Retinal pigment epithelial cell (primary cell): Measurements from ENCODE around the gene C19orf53.

Source experiments
- DNase-seq: peaks from one replicate; pipeline ENCODE4 v3.0.0-alpha.2; 2010; ENCODE audit warnings: low read depth
- H3K4me3 ChIP-seq: 2 replicates; pipeline ENCODE4 v1.5.1; 2011; ENCODE audit warnings: mild to moderate bottlenecking, low read length, control low read depth, moderate library complexity
- CTCF ChIP-seq: conservative IDR thresholded peaks from 2 replicates; pipeline ENCODE4 v1.5.1; 2011; ENCODE audit warnings: low read depth, low read length, control low read depth, inconsistent platforms

C19orf53 gene

GRCh38 chr19:13734751-13735150, 39.5 kb upstream of the C19orf53 start:
- DNase-seq: no peak
- no peak overlapping the region for H3K4me3 ChIP-seq
- no peak for TF ChIP-seq CTCF

- H3K4me3 ChIP-seq: no peak overlapping the region
- no peak for DNase-seq
- no peak for TF ChIP-seq CTCF
These were observed 36.2 kb upstream of the C19orf53 start for GRCh38 chr19:13738073-13738472.

- no peak overlapping the region for H3K4me3 ChIP-seq
- DNase-seq: no peak
- no peak for TF ChIP-seq CTCF
These were observed 32.4 kb upstream of the C19orf53 start for GRCh38 chr19:13741893-13742292.

GRCh38 chr19:13742756-13743155, 31.5 kb upstream of the C19orf53 start:
- H3K4me3 ChIP-seq: no peak overlapping the region
- TF ChIP-seq CTCF: no peak
- no peak for DNase-seq

- DNase-seq: no peak
- no peak overlapping the region for H3K4me3 ChIP-seq
- no peak for TF ChIP-seq CTCF
These were observed 30.1 kb upstream of the C19orf53 start for GRCh38 chr19:13744174-13744573.

- H3K4me3 ChIP-seq: peak overlapping the region; percentile 95
- DNase-seq: no peak
- no peak for TF ChIP-seq CTCF
These were observed 27.2 kb upstream of the C19orf53 start for GRCh38 chr19:13747098-13747453.

- TF ChIP-seq CTCF: no peak
- no peak for DNase-seq
- H3K4me3 ChIP-seq: peak overlapping the region; percentile 95
These were observed 26.0 kb upstream of the C19orf53 start for GRCh38 chr19:13748169-13748828.
